Ammon's horn (tissue), 1 donor: Measurements from ENCODE around the gene RALY.
A peak's percentile ranks its signal among the peaks of the same experiment; 100 is the strongest.

Experiments used
- DNase-seq: peaks from one replicate; pipeline ENCODE4 v3.0.0-alpha.2; 2016; ENCODE audit warnings: low spot score

The RALY gene

GRCh38 chr20:34047010-34047687, 53.4 kb downstream of the RALY start:
- no peak for DNase-seq

GRCh38 chr20:34047917-34048316, 54.2 kb downstream of the RALY start:
- DNase-seq, result no peak

GRCh38 chr20:34049389-34049788, 55.7 kb downstream of the RALY start:
- no peak for DNase-seq

- DNase-seq, result no peak
Observed at GRCh38 chr20:34049897-34050695, 56.4 kb downstream of the RALY start.

GRCh38 chr20:34052414-34052813, 58.7 kb downstream of the RALY start:
- no peak for DNase-seq

- no peak for DNase-seq
Observed at GRCh38 chr20:34055290-34055689, 61.6 kb downstream of the RALY start.

GRCh38 chr20:34058831-34059230, 65.1 kb downstream of the RALY start:
- DNase-seq, result no peak

- DNase-seq, result no peak
Observed at GRCh38 chr20:34060970-34061369, 67.3 kb downstream of the RALY start.

GRCh38 chr20:34061695-34062094, 68.0 kb downstream of the RALY start:
- DNase-seq, result no peak

- no peak for DNase-seq
Observed at GRCh38 chr20:34062570-34063482, 69.1 kb downstream of the RALY start.

- DNase-seq, result no peak
Observed at GRCh38 chr20:34064286-34064685, 70.6 kb downstream of the RALY start.

GRCh38 chr20:34065260-34065659, 71.5 kb downstream of the RALY start:
- no peak for DNase-seq

GRCh38 chr20:34066476-34067090, 72.9 kb downstream of the RALY start:
- no peak for DNase-seq

GRCh38 chr20:34068001-34068400, 74.3 kb downstream of the RALY start:
- DNase-seq, result no peak

- peak; percentile 91 for DNase-seq
Observed at GRCh38 chr20:34069341-34070078, 75.8 kb downstream of the RALY start.

GRCh38 chr20:34070079-34070439, 76.3 kb downstream of the RALY start:
- DNase-seq, result no peak

- DNase-seq, result no peak
Observed at GRCh38 chr20:34070859-34071258, 77.1 kb downstream of the RALY start.

- DNase-seq, result no peak
Observed at GRCh38 chr20:34072076-34072475, 78.4 kb downstream of the RALY start.

GRCh38 chr20:34072778-34073177, 79.1 kb downstream of the RALY start:
- no peak for DNase-seq

GRCh38 chr20:34074101-34074760, 80.5 kb downstream of the RALY start:
- DNase-seq, result no peak

GRCh38 chr20:34075647-34076046, 81.9 kb downstream of the RALY start:
- DNase-seq, result no peak
